ENCODE data around the gene TRMU.
"Not testable (repeated sequence)": the region's sequence is repeated elsewhere in the genome, so short reads cannot be mapped to it uniquely, and the experiment has no call there.

TRMU gene

DNA sequence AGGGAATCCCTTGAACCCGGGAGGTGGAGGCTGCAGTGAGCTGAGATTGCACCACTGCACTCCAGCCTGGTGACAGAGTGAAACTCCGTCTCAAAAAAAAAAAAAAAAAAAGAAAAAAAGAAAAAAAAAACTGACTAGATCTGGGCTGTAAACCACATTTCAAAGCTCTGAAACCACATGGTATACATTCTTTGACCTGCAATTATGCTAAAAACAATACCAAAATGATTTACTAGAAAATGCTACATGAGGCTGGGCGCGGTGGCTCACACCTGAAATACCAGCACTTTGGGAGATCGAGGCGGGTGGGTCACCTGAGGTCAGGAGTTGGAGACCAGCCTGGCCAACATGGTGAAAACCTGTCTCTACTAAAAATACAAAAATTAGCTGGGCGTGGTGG lies 68.4 kb downstream of the TRMU start:
- not testable (repeated sequence) for H3K18ac ChIP-seq (ENCODE audit: low read length); H3K4ac ChIP-seq (ENCODE audit: low read depth, low read length); H2BK5ac ChIP-seq (ENCODE audit: low read length); H3K36me3 ChIP-seq (ENCODE audit: control insufficient read depth, insufficient read depth, low read length); H4K8ac ChIP-seq (ENCODE audit: low read depth, low read length); H3K79me2 ChIP-seq (ENCODE audit: control insufficient read depth, insufficient read depth, low read length); H3K27ac ChIP-seq (ENCODE audit: low read depth, low read length); H3K4me3 ChIP-seq (ENCODE audit: low read length); H3K27me3 ChIP-seq (ENCODE audit: insufficient read depth, low read length, poor library complexity); H2BK15ac ChIP-seq (replicated peaks; ENCODE audit: low read depth); H3K79me1 ChIP-seq (ENCODE audit: low read length); H3K56ac ChIP-seq (ENCODE audit: low read length); H4K5ac ChIP-seq (ENCODE audit: low read length); DNase-seq; H3K4me1 ChIP-seq (ENCODE audit: control insufficient read depth, low read depth, low read length); H2BK120ac ChIP-seq (ENCODE audit: low read depth, low read length); H2AK5ac ChIP-seq (ENCODE audit: low read length); H3K23ac ChIP-seq (ENCODE audit: low read length); H3K9ac ChIP-seq (ENCODE audit: low read length); H3K4me2 ChIP-seq (ENCODE audit: low read length)
- WGBS (ENCODE audit: extremely low coverage, insufficient coverage, low lambda C conversion rate) = no CpG with 5 or more reads among the region's 7 CpGs

DNA sequence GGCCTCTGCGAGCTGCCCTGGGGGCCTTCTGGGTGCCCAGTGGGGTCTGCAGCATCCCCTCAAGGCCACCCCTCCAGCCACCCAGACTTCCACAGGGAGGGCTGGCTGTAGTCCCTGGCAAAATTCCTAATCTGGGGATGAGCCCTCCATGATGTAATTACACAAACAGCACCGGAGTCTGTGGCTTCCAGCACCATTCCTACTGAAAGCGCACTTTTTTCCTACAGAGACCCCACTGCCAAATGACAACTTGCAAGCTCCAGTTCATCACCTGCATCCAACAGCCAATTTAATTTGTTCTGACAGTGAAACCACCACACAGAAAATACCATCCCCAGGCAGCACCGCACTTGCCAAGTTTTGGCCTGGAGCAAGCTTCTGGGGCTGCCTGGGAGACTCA lies 70.4 kb downstream of the TRMU start:
- H3K4ac ChIP-seq (ENCODE audit: low read depth, low read length) = no peak overlapping the region
- no peak overlapping the region for H3K23ac ChIP-seq (ENCODE audit: low read length)
- H3K56ac ChIP-seq (ENCODE audit: low read length) = no peak overlapping the region
- no peaks in the 10 kb centered on the region for H3K79me2 ChIP-seq (ENCODE audit: control insufficient read depth, insufficient read depth, low read length)
- H2BK5ac ChIP-seq (ENCODE audit: low read length) = no peak overlapping the region
- no peak overlapping the region for H3K18ac ChIP-seq (ENCODE audit: low read length)
- H4K5ac ChIP-seq (ENCODE audit: low read length) = no peak overlapping the region
- no peak overlapping the region for H2BK15ac ChIP-seq (replicated peaks; ENCODE audit: low read depth)
- H3K9ac ChIP-seq (ENCODE audit: low read length) = no peak overlapping the region
- H3K27ac ChIP-seq (ENCODE audit: low read depth, low read length) = no peak overlapping the region
- H3K4me3 ChIP-seq (ENCODE audit: low read length) = no peak overlapping the region
- H4K8ac ChIP-seq (ENCODE audit: low read depth, low read length) = no peak overlapping the region
- H3K79me1 ChIP-seq (ENCODE audit: low read length) = no peaks in the 10 kb centered on the region
- H2BK120ac ChIP-seq (ENCODE audit: low read depth, low read length) = no peak overlapping the region
- no peaks in the 10 kb centered on the region for H3K27me3 ChIP-seq (ENCODE audit: insufficient read depth, low read length, poor library complexity)
- no peak overlapping the region for H3K4me2 ChIP-seq (ENCODE audit: low read length)
- WGBS (ENCODE audit: extremely low coverage, insufficient coverage, low lambda C conversion rate) = no CpG with 5 or more reads among the region's 4 CpGs
- no peak for DNase-seq
- no peak overlapping the region for H2AK5ac ChIP-seq (ENCODE audit: low read length)
- H3K36me3 ChIP-seq (ENCODE audit: control insufficient read depth, insufficient read depth, low read length) = no peaks in the 10 kb centered on the region
- H3K4me1 ChIP-seq (ENCODE audit: control insufficient read depth, low read depth, low read length) = no peaks in the 10 kb centered on the region

DNA sequence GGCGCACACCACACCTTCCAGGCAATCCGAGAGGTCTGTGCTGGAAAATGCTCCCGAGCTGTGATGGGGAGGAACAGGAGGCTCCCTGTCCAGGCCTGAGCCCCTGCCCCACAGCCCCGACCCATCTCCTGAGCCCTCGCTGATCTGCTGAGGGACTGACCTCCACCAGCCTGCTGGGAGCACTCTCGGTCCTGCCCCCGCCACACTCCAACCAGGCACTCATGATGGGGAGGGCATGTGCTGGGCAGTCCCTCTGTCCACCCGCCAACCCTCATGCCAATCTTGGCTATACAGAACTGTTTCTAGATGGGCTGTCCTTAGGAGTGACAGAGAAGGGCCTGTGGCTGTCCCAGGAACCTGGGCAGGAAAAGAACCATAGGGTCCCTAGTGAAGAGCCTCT lies 70.8 kb downstream of the TRMU start:
- no peaks in the 10 kb centered on the region for H3K79me1 ChIP-seq (ENCODE audit: low read length)
- no peaks in the 10 kb centered on the region for H3K4me1 ChIP-seq (ENCODE audit: control insufficient read depth, low read depth, low read length)
- no peaks in the 10 kb centered on the region for H3K36me3 ChIP-seq (ENCODE audit: control insufficient read depth, insufficient read depth, low read length)
- no peak overlapping the region for H3K9ac ChIP-seq (ENCODE audit: low read length)
- no peak overlapping the region for H3K18ac ChIP-seq (ENCODE audit: low read length)
- DNase-seq = no peak
- no peak overlapping the region for H2BK120ac ChIP-seq (ENCODE audit: low read depth, low read length)
- H3K4me2 ChIP-seq (ENCODE audit: low read length) = no peak overlapping the region
- no peak overlapping the region for H3K27ac ChIP-seq (ENCODE audit: low read depth, low read length)
- H3K79me2 ChIP-seq (ENCODE audit: control insufficient read depth, insufficient read depth, low read length) = no peaks in the 10 kb centered on the region
- no peak overlapping the region for H3K4ac ChIP-seq (ENCODE audit: low read depth, low read length)
- no peak overlapping the region for H3K23ac ChIP-seq (ENCODE audit: low read length)
- H3K56ac ChIP-seq (ENCODE audit: low read length) = no peak overlapping the region
- H4K5ac ChIP-seq (ENCODE audit: low read length) = no peak overlapping the region
- H3K4me3 ChIP-seq (ENCODE audit: low read length) = no peak overlapping the region
- no CpG with 5 or more reads among the region's 8 CpGs for WGBS (ENCODE audit: extremely low coverage, insufficient coverage, low lambda C conversion rate)
- H4K8ac ChIP-seq (ENCODE audit: low read depth, low read length) = no peak overlapping the region
- H3K27me3 ChIP-seq (ENCODE audit: insufficient read depth, low read length, poor library complexity) = no peaks in the 10 kb centered on the region
- H2BK15ac ChIP-seq (replicated peaks; ENCODE audit: low read depth) = no peak overlapping the region
- no peak overlapping the region for H2AK5ac ChIP-seq (ENCODE audit: low read length)
- no peak overlapping the region for H2BK5ac ChIP-seq (ENCODE audit: low read length)

DNA sequence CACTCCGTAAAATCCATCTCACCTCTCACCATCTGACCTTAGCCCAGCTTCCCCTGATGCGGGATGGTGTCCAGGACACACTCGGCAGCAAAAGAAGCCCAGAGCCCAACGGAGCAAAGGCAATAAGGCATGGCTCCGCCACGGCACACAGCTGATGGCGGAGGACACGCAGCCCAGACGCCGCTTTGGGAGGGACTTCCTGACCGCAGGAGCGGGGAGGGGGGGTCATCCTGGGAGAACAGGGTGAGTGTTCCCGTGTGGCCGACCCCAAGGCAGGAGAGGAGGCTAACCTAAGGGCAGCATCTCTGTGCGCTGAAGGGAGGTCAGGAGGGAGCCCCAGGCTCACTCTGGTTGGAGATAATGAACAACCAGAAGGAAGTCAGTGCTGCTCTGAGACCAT lies 71.3 kb downstream of the TRMU start:
- no peak overlapping the region for H2BK5ac ChIP-seq (ENCODE audit: low read length)
- no peaks in the 10 kb centered on the region for H3K36me3 ChIP-seq (ENCODE audit: control insufficient read depth, insufficient read depth, low read length)
- H2BK120ac ChIP-seq (ENCODE audit: low read depth, low read length) = no peak overlapping the region
- H3K4me3 ChIP-seq (ENCODE audit: low read length) = no peak overlapping the region
- no peak overlapping the region for H3K56ac ChIP-seq (ENCODE audit: low read length)
- no peak overlapping the region for H3K23ac ChIP-seq (ENCODE audit: low read length)
- no peak overlapping the region for H2BK15ac ChIP-seq (replicated peaks; ENCODE audit: low read depth)
- H3K27me3 ChIP-seq (ENCODE audit: insufficient read depth, low read length, poor library complexity) = no peaks in the 10 kb centered on the region
- DNase-seq = no peak
- no peak overlapping the region for H3K27ac ChIP-seq (ENCODE audit: low read depth, low read length)
- H3K79me1 ChIP-seq (ENCODE audit: low read length) = no peaks in the 10 kb centered on the region
- no peak overlapping the region for H4K5ac ChIP-seq (ENCODE audit: low read length)
- H3K4me1 ChIP-seq (ENCODE audit: control insufficient read depth, low read depth, low read length) = no peaks in the 10 kb centered on the region
- no peaks in the 10 kb centered on the region for H3K79me2 ChIP-seq (ENCODE audit: control insufficient read depth, insufficient read depth, low read length)
- no peak overlapping the region for H3K4me2 ChIP-seq (ENCODE audit: low read length)
- H3K4ac ChIP-seq (ENCODE audit: low read depth, low read length) = no peak overlapping the region
- H3K18ac ChIP-seq (ENCODE audit: low read length) = no peak overlapping the region
- no peak overlapping the region for H4K8ac ChIP-seq (ENCODE audit: low read depth, low read length)
- no peak overlapping the region for H3K9ac ChIP-seq (ENCODE audit: low read length)
- no peak overlapping the region for H2AK5ac ChIP-seq (ENCODE audit: low read length)
- WGBS (ENCODE audit: extremely low coverage, insufficient coverage, low lambda C conversion rate) = no CpG with 5 or more reads among the region's 15 CpGs
